Breast epithelium (tissue), 3 donors: ENCODE data around the gene MASP2.
"Not testable (repeated sequence)": the region's sequence is repeated elsewhere in the genome, so short reads cannot be mapped to it uniquely, and the experiment has no call there.

Source experiments
- POLR2A ChIP-seq: fragments of 450-650 bp; IDR thresholded peaks from one replicate; pipeline ENCODE4 v1.6.1; 2016; ENCODE audit warnings: antibody characterized with exemption, mild to moderate bottlenecking, moderate library complexity
- POLR2AphosphoS5 ChIP-seq, 3 donors: sonication (generic); formaldehyde crosslinking; IDR thresholded peaks; one replicate each; pipeline ENCODE4 v1.6.1; 2017; ENCODE audit warnings: antibody characterized with exemption in 3 of 3
- TF ChIP-seq, protein P1 (sequence below), 3 donors: fragments of 450-650 bp; IDR thresholded peaks; one replicate each; pipeline ENCODE4 v1.5.1; 2016 to 2017; ENCODE audit warnings: antibody characterized with exemption in 3 of 3, mild to moderate bottlenecking in 3 of 3, moderate library complexity in 3 of 3

DNA sequence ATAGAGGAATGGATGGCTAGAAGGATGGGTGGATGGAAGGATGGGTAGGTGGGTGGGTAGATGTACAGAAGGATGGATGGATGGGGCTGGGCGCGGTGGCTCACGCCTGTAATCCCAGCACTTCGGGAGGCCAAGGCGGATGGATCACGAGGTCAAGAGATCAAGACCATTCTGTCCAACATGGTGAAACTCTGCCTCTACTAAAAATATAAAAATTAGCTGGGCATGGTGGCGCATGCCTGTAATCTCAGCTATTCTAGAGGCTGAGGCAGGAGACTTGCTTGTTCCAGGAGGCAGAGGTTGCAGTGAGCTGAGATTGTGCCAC lies 7.0 kb downstream of the MASP2 start:
- TF ChIP-seq, protein P1, sequence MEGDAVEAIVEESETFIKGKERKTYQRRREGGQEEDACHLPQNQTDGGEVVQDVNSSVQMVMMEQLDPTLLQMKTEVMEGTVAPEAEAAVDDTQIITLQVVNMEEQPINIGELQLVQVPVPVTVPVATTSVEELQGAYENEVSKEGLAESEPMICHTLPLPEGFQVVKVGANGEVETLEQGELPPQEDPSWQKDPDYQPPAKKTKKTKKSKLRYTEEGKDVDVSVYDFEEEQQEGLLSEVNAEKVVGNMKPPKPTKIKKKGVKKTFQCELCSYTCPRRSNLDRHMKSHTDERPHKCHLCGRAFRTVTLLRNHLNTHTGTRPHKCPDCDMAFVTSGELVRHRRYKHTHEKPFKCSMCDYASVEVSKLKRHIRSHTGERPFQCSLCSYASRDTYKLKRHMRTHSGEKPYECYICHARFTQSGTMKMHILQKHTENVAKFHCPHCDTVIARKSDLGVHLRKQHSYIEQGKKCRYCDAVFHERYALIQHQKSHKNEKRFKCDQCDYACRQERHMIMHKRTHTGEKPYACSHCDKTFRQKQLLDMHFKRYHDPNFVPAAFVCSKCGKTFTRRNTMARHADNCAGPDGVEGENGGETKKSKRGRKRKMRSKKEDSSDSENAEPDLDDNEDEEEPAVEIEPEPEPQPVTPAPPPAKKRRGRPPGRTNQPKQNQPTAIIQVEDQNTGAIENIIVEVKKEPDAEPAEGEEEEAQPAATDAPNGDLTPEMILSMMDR (IDR thresholded peaks at IDR 0.05), result not testable (repeated sequence)
- TF ChIP-seq POLR2A; POLR2AphosphoS5 (IDR thresholded peaks at IDR 0.05): not testable (repeated sequence)
